PFSK-1 (cell line): Measurements from ENCODE around the gene NUPR1.

Experiments used
- POLR2AphosphoS5 ChIP-seq: IDR thresholded peaks from 2 replicates; pipeline ENCODE4 v1.6.1; 2012; ENCODE audit warnings: low read depth, mild to moderate bottlenecking, control low read depth, low read length, moderate library complexity
- TAF1 ChIP-seq: IDR thresholded peaks from 2 replicates; pipeline ENCODE4 v1.6.1; 2012; ENCODE audit warnings: low read length, control low read depth, borderline replicate concordance; ENCODE audit not compliant: insufficient read depth
- TF ChIP-seq, protein P1 (sequence below), 2 experiments: IDR thresholded peaks; 2 replicates each; pipeline versions ENCODE4 v1.6.1 to v1.8.0; 2011 to 2012; ENCODE audit warnings: low read depth in 2 of 2, low read length in 2 of 2, control low read depth in 1 of 2, inconsistent platforms in 1 of 2, mild to moderate bottlenecking in 1 of 2, moderate library complexity in 1 of 2; ENCODE audit not compliant: insufficient read depth in 1 of 2

GRCh38 chr16:28491230-28491969 is 47.4 kb downstream of the NUPR1 start:
- TF ChIP-seq POLR2AphosphoS5 (no peak), TAF1 (no peak)
- TF ChIP-seq, protein P1, sequence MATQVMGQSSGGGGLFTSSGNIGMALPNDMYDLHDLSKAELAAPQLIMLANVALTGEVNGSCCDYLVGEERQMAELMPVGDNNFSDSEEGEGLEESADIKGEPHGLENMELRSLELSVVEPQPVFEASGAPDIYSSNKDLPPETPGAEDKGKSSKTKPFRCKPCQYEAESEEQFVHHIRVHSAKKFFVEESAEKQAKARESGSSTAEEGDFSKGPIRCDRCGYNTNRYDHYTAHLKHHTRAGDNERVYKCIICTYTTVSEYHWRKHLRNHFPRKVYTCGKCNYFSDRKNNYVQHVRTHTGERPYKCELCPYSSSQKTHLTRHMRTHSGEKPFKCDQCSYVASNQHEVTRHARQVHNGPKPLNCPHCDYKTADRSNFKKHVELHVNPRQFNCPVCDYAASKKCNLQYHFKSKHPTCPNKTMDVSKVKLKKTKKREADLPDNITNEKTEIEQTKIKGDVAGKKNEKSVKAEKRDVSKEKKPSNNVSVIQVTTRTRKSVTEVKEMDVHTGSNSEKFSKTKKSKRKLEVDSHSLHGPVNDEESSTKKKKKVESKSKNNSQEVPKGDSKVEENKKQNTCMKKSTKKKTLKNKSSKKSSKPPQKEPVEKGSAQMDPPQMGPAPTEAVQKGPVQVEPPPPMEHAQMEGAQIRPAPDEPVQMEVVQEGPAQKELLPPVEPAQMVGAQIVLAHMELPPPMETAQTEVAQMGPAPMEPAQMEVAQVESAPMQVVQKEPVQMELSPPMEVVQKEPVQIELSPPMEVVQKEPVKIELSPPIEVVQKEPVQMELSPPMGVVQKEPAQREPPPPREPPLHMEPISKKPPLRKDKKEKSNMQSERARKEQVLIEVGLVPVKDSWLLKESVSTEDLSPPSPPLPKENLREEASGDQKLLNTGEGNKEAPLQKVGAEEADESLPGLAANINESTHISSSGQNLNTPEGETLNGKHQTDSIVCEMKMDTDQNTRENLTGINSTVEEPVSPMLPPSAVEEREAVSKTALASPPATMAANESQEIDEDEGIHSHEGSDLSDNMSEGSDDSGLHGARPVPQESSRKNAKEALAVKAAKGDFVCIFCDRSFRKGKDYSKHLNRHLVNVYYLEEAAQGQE (IDR thresholded peaks at IDR 0.05; ENCODE audit: insufficient read depth in 1 of 2, low read depth in 2 of 2, low read length in 2 of 2): no peak
